GM12892 (cell line): ENCODE data around the gene ABLIM1. TPM values are rescaled to one million over a fixed set of nuclear protein-coding genes. Genes with fewer than 3 reads are reported as not detected.
"Not testable (repeated sequence)": the region's sequence is repeated elsewhere in the genome, so short reads cannot be mapped to it uniquely, and the experiment has no call there.

Source experiments
- DNase-seq: peaks from one replicate; pipeline ENCODE4 v3.0.0; 2011; ENCODE audit not compliant: insufficient read length
- FAIRE-seq: peaks from 2 replicates; lab custom pipeline; 2011; peaks lifted over from hg19 to GRCh38; lab: Jason Lieb, UNC
- POLR2A ChIP-seq: IDR thresholded peaks from 2 replicates; pipeline ENCODE4 v1.6.1; 2011; ENCODE audit warnings: low read depth, low read length, control low read depth
- POLR2AphosphoS5 ChIP-seq: IDR thresholded peaks from 2 replicates; pipeline ENCODE4 v1.6.1; 2011; ENCODE audit warnings: low read depth, low read length, control low read depth
- TAF1 ChIP-seq: IDR thresholded peaks from 2 replicates; pipeline ENCODE4 v1.6.1; 2011; ENCODE audit warnings: low read depth, mild to moderate bottlenecking, control low read depth, low read length, borderline replicate concordance
- polyA plus RNA-seq: library from polyadenylated mRNA; unstranded; fragments of >200 nt; gene quantifications from one replicate; pipeline ENCODE4 v1.2.1, GENCODE V29; 2012; ENCODE audit warnings: missing spikeins, inconsistent platforms; ENCODE audit not compliant: missing spikeins

ABLIM1 gene
- 33.6 TPM for polyA plus RNA-seq

- FAIRE-seq (no peak), DNase-seq (no peak)
- TF ChIP-seq TAF1 (no peak), POLR2AphosphoS5 (no peak), POLR2A (no peak)
Observed at GRCh38 chr10:114658175-114658574, at the start of gene ABLIM1. Gene ABLIM1, minus strand, starts transcription at chr10:114658275. Its CDS starts 75 bp downstream, at chr10:114658200.

GRCh38 chr10:114706458-114707055 is 48.5 kb upstream of the ABLIM1 start:
- no peak for DNase-seq
- FAIRE-seq, result no peak
- TF ChIP-seq POLR2A (no peak), POLR2AphosphoS5 (no peak), TAF1 (no peak)

- no peak for TF ChIP-seq TAF1
- TF ChIP-seq POLR2AphosphoS5, result no peak
- no peak for TF ChIP-seq POLR2A
- FAIRE-seq (no peak), DNase-seq (no peak)
Observed at GRCh38 chr10:114704679-114705078, 46.6 kb upstream of the ABLIM1 start.

GRCh38 chr10:114703377-114704107 is 45.5 kb upstream of the ABLIM1 start:
- TF ChIP-seq TAF1 (no peak), POLR2A (no peak), POLR2AphosphoS5 (no peak)
- DNase-seq (no peak), FAIRE-seq (peak; percentile 81)

GRCh38 chr10:114698271-114699061 is 40.4 kb upstream of the ABLIM1 start:
- DNase-seq (no peak), FAIRE-seq (peak; percentile 9)
- TF ChIP-seq TAF1 (no peak), POLR2AphosphoS5 (no peak), POLR2A (no peak)

GRCh38 chr10:114697061-114697598 is 39.1 kb upstream of the ABLIM1 start:
- TF ChIP-seq POLR2A (no peak), TAF1 (no peak), POLR2AphosphoS5 (no peak)
- FAIRE-seq, result no peak
- DNase-seq, result no peak

- FAIRE-seq, DNase-seq: not testable (repeated sequence)
Observed at GRCh38 chr10:114696301-114696700, 38.2 kb upstream of the ABLIM1 start.

GRCh38 chr10:114694752-114695151 is 36.7 kb upstream of the ABLIM1 start:
- TF ChIP-seq POLR2A (no peak), POLR2AphosphoS5 (no peak), TAF1 (no peak)
- FAIRE-seq, result peak; percentile 72
- DNase-seq, result peak; percentile 17

- FAIRE-seq (no peak), DNase-seq (no peak)
- no peak for TF ChIP-seq POLR2AphosphoS5
- no peak for TF ChIP-seq POLR2A
- TF ChIP-seq TAF1, result no peak
Observed at GRCh38 chr10:114694062-114694461, 36.0 kb upstream of the ABLIM1 start.

GRCh38 chr10:114691442-114691941 is 33.4 kb upstream of the ABLIM1 start:
- FAIRE-seq (no peak), DNase-seq (no peak)
- TF ChIP-seq TAF1 (no peak), POLR2A (no peak), POLR2AphosphoS5 (no peak)

- DNase-seq (no peak), FAIRE-seq (no peak)
- no peak for TF ChIP-seq POLR2A
- TF ChIP-seq POLR2AphosphoS5, result no peak
- TF ChIP-seq TAF1, result no peak
Observed at GRCh38 chr10:114688786-114689185, 30.7 kb upstream of the ABLIM1 start.

GRCh38 chr10:114687459-114687858 is 29.4 kb upstream of the ABLIM1 start:
- no peak for TF ChIP-seq POLR2AphosphoS5
- no peak for TF ChIP-seq POLR2A
- TF ChIP-seq TAF1, result no peak
- DNase-seq, result no peak
- no peak for FAIRE-seq
